AG09309 (cell line): ENCODE results near the gene MRPL52.
"Not testable (repeated sequence)": the region's sequence is repeated elsewhere in the genome, so short reads cannot be mapped to it uniquely, and the experiment has no call there.

Experiments used
- DNase-seq: peaks from one replicate; pipeline ENCODE4 v3.0.0-alpha.2; 2010; ENCODE audit warnings: low read depth
- H3K4me3 ChIP-seq: 2 replicates; pipeline ENCODE4 v1.5.1; 2011; ENCODE audit warnings: mild to moderate bottlenecking, low read depth, low read length, moderate library complexity; ENCODE audit not compliant: control insufficient read depth
- CTCF ChIP-seq: IDR thresholded peaks from 2 replicates; pipeline ENCODE4 v1.5.1; 2011; ENCODE audit warnings: mild to moderate bottlenecking, low read depth, low read length, inconsistent platforms; ENCODE audit not compliant: insufficient read depth, control insufficient read depth; ENCODE audit errors: missing control alignments

Gene MRPL52

DNA sequence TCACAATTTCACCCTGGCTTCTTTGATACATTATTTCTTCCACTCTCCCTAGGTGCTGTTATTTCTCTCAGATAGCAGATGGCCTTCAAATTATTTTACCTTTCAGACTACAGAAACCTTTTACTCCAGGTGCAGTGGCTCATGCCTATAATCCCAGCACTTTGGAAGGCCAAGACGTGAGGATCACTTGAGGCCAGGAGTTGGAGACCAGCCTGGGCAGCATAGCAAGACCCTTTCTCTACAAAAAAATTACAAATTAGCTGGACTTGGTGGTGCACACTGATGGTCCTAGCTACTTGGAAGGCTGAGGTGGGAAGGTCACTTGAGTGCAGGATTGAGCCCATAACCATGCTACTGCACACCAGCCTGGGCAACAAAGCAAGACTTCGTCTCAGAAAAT, 37.5 kb upstream of the MRPL52 start:
- no peak overlapping the region for H3K4me3 ChIP-seq
- DNase-seq: no peak
- TF ChIP-seq CTCF: no peak

GRCh38 chr14:22793550-22793949, 36.1 kb upstream of the MRPL52 start:
- H3K4me3 ChIP-seq, DNase-seq: not testable (repeated sequence)

DNA sequence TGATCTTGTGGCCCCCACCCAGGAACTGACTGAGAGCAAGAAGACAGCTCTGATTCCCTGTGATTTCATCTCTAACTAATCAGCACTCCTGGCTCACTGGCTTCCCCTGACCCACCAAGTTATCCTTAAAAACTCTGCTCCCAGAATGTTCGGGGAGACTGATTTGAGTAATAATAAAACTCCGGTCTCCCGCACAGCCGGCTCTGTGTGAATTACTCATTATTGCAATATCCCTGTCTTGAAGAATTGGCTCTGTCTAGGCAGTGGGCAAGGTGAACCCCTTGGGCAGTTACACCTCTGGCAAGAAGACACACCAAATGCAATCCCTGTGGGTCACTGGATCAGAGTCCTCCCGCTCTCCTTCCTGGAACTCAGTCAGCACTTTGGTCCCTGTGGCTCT, 35.7 kb upstream of the MRPL52 start:
- TF ChIP-seq CTCF: no peak
- H3K4me3 ChIP-seq: no peak overlapping the region

DNA sequence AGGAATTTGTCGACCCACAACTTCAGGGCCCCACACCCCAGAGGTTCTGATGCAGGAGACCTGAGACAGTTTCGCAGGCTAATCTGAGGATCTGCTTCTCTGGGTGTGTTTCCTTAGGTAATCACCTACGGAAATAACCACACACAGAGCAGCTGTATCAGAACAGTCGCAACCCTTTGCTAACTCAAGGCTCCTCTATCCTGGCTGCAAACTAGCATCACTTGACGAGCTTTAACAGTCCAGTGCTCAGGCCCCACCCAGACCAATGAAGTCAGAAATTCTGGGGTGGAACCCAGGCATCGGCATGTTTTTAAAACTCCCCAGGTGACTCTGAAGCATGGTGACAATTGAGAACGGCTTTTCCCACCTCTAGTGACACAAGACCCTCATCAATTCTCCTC, 35.1 kb upstream of the MRPL52 start:
- no peak overlapping the region for H3K4me3 ChIP-seq
- no peak for DNase-seq
- no peak for TF ChIP-seq CTCF

More for the DNA sequence above, 35.7 kb upstream of the MRPL52 start:
- no peak for DNase-seq

GRCh38 chr14:22796087-22796707, 33.5 kb upstream of the MRPL52 start:
- no peak for TF ChIP-seq CTCF
- DNase-seq: no peak
- no peak overlapping the region for H3K4me3 ChIP-seq

DNA sequence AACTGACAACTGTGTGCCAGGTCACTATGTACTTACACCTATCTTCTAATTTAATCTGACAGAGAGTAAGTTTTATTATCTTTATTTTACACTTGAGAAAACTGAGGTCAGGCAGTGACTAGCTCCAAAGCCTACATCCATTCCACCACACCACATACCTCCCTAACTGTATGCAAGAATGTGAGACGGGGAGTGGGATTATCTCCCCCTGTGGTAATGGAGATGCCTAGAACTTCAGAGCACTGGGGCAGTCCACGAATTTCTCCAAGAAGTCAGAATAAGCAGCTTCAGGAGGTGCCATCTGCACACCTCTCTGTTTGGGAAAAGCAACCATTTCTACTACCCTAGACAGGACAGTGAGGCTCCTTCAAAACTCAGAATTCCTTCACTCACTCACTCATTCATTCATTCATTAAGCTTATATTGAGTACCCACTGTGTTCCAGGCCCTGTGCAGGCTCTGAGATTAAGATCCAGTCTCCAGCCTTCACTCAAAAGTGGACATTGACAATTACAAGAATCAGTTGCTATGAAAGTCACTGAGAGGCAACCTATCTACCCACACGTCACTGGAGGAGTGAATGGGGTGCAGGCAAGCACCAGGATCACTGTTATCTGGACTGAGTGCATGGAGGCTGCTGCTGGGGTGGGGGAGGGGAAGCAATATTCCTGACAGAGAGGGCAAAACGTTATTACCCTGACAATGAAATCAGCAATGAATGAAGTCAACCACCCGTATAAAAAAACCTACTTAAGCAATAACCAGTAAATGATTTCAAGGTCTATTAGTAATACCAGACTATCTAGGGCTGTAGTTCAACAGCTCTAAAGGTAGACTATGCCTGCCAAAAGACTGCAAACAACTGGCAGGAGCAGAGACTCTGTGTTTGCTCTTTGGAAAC, 32.4 kb upstream of the MRPL52 start:
- DNase-seq: no peak
- no peak for TF ChIP-seq CTCF
- H3K4me3 ChIP-seq: no peak overlapping the region

GRCh38 chr14:22798528-22798927, 31.2 kb upstream of the MRPL52 start:
- TF ChIP-seq CTCF: no peak
- H3K4me3 ChIP-seq: no peak overlapping the region
- DNase-seq: no peak
